Measurements from ENCODE around the gene RLIM.

- no peak for TF ChIP-seq EZH2phosphoT487 (conservative IDR thresholded peaks at IDR 0.05; ENCODE audit: low read length)
- TF ChIP-seq CTCF (IDR thresholded peaks at IDR 0.05; ENCODE audit: insufficient read depth, low read length, poor library complexity, severe bottlenecking): no peak
Measured at GRCh38 chrX:74557378-74557777, 57.0 kb downstream of the RLIM start.
